NAMALWA (cell line): Measurements from ENCODE around the gene CAV2.

ENCODE experiments used
- DNase-seq: peaks from one replicate; pipeline ENCODE4 v3.0.0-alpha.2; 2015; ENCODE audit warnings: low spot score

The CAV2 gene

GRCh38 chr7:116524609-116525297 lies 25.2 kb downstream of the CAV2 start, which contains the start of gene CAV1:
TSS of gene CAV1 (plus strand) at chr7:116525036. CDS start at chr7:116525063, 27 bp downstream.
- DNase-seq, result no peak

- no peak for DNase-seq
Measured at GRCh38 chr7:116525298-116525912, 25.9 kb downstream of the CAV2 start.

GRCh38 chr7:116525913-116526861 lies 26.6 kb downstream of the CAV2 start:
- no peak for DNase-seq

- DNase-seq, result no peak
Measured at GRCh38 chr7:116526897-116527296, 27.4 kb downstream of the CAV2 start.

GRCh38 chr7:116527521-116527920 lies 28.0 kb downstream of the CAV2 start:
- DNase-seq, result no peak

GRCh38 chr7:116528008-116528789 lies 28.7 kb downstream of the CAV2 start:
- no peak for DNase-seq

- no peak for DNase-seq
Measured at GRCh38 chr7:116529250-116529649, 29.7 kb downstream of the CAV2 start.

- DNase-seq, result no peak
Measured at GRCh38 chr7:116530107-116530820, 30.7 kb downstream of the CAV2 start.

GRCh38 chr7:116532102-116532688 lies 32.7 kb downstream of the CAV2 start:
- no peak for DNase-seq

- no peak for DNase-seq
Measured at GRCh38 chr7:116534790-116535189, 35.3 kb downstream of the CAV2 start.

- no peak for DNase-seq
Measured at GRCh38 chr7:116535416-116535815, 35.9 kb downstream of the CAV2 start.

GRCh38 chr7:116538138-116538537 lies 38.6 kb downstream of the CAV2 start:
- DNase-seq, result no peak

GRCh38 chr7:116539879-116540278 lies 40.3 kb downstream of the CAV2 start:
- no peak for DNase-seq

GRCh38 chr7:116540743-116541142 lies 41.2 kb downstream of the CAV2 start:
- no peak for DNase-seq

- DNase-seq, result no peak
Measured at GRCh38 chr7:116541951-116542350, 42.4 kb downstream of the CAV2 start.

GRCh38 chr7:116542618-116543017 lies 43.1 kb downstream of the CAV2 start:
- DNase-seq, result no peak

GRCh38 chr7:116543664-116544063 lies 44.1 kb downstream of the CAV2 start:
- DNase-seq, result no peak

GRCh38 chr7:116544487-116544886 lies 44.9 kb downstream of the CAV2 start:
- no peak for DNase-seq

GRCh38 chr7:116545411-116545993 lies 46.0 kb downstream of the CAV2 start:
- no peak for DNase-seq

GRCh38 chr7:116546054-116546453 lies 46.5 kb downstream of the CAV2 start:
- no peak for DNase-seq
